Chondrocyte (in vitro differentiated cells): Measurements from ENCODE around the gene RCAN2. TPM values are rescaled to one million over a fixed set of nuclear protein-coding genes. Genes with fewer than 3 reads are reported as not detected.

Experiments used
- DNase-seq: peaks from one replicate; pipeline ENCODE4 v3.0.0; 2021; ENCODE audit warnings: mixed read lengths, low spot score
- H3K27ac Mint-ChIP-seq: one replicate; pipeline ENCODE4 v1.8.0; 2021; ENCODE audit warnings: mild to moderate bottlenecking, moderate library complexity, mixed read lengths; ENCODE audit not compliant: unreplicated experiment
- H3K27me3 Mint-ChIP-seq: 2 replicates; pipeline ENCODE4 v1.8.0; 2021; ENCODE audit warnings: low read depth, mixed read lengths
- H3K36me3 Mint-ChIP-seq: 2 replicates; pipeline ENCODE4 v1.8.0; 2021; ENCODE audit warnings: low read depth, mixed read lengths
- H3K4me1 Mint-ChIP-seq: 2 replicates; pipeline ENCODE4 v1.8.0; 2021; ENCODE audit warnings: low read depth, mild to moderate bottlenecking, mixed read lengths
- H3K4me3 Mint-ChIP-seq: one replicate; pipeline ENCODE4 v1.8.0; 2021; ENCODE audit warnings: mild to moderate bottlenecking, moderate library complexity, mixed read lengths; ENCODE audit not compliant: unreplicated experiment
- H3K9me3 Mint-ChIP-seq: 2 replicates; pipeline ENCODE4 v1.8.0; 2021; ENCODE audit warnings: low read depth, mixed read lengths
- total RNA-seq: library from RNA; stranded (reverse); gene quantifications from 3 replicates; pipeline ENCODE4 v1.2.1, GENCODE V29; 2021
- TF ChIP-seq, protein P1 (sequence below): fragments of 200-600 bp; sonication (generic); IDR thresholded peaks from 2 replicates; pipeline ENCODE4 v1.5.0; 2021; ENCODE audit warnings: antibody characterized with exemption, mild to moderate bottlenecking, moderate library complexity

Gene RCAN2
- total RNA-seq, 1 donor from 2014 or later = 23.8 TPM

DNA sequence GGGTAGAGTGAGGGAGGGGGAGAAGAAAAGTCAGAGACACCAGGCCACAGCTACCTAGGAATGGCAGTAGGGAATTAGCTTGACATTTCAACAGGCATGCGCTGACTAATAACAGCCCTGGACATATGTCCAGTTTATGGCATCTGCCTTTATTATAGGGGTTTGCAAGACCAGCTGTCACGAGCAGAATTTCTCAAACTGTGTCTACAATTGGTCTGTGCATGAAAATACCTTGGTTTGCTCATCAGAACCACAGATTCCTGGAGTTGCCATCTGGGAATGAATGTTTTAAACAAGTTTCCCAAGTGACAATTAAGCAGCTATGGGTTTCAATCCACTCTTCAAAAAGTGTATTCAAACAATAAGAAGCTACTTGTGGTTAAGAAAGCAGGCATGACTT is 210.1 kb downstream of the RCAN2 start:
- Mint-ChIP-seq H3K27me3 (no peaks in the 10 kb centered on the region), H3K27ac (no peak overlapping the region), H3K4me3 (no peak overlapping the region)

DNA sequence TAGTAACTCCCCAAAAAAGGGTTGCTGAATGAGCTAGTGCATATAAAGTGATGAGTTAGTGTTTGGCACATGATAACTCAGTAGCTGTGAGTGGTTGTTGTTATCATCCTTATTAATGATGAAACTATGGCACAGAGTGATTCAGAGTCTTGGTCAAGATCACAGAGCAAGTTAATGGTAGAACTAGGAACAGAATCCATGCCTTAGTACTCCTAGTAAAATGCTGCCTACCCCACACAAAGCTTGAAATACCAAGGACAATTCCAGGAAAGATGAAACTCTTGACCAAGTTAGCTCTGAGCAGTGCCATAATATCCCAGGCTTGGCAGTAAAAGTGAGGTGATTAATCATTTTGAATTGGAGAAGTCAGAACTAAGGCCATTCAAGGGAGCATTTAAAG is 211.4 kb downstream of the RCAN2 start:
- Mint-ChIP-seq H3K9me3 (no peaks in the 10 kb centered on the region), H3K4me1 (no peaks in the 10 kb centered on the region), H3K4me3 (no peak overlapping the region), H3K36me3 (no peaks in the 10 kb centered on the region), H3K27me3 (no peaks in the 10 kb centered on the region), H3K27ac (no peak overlapping the region)
- DNase-seq = no peak
- TF ChIP-seq, protein P1, sequence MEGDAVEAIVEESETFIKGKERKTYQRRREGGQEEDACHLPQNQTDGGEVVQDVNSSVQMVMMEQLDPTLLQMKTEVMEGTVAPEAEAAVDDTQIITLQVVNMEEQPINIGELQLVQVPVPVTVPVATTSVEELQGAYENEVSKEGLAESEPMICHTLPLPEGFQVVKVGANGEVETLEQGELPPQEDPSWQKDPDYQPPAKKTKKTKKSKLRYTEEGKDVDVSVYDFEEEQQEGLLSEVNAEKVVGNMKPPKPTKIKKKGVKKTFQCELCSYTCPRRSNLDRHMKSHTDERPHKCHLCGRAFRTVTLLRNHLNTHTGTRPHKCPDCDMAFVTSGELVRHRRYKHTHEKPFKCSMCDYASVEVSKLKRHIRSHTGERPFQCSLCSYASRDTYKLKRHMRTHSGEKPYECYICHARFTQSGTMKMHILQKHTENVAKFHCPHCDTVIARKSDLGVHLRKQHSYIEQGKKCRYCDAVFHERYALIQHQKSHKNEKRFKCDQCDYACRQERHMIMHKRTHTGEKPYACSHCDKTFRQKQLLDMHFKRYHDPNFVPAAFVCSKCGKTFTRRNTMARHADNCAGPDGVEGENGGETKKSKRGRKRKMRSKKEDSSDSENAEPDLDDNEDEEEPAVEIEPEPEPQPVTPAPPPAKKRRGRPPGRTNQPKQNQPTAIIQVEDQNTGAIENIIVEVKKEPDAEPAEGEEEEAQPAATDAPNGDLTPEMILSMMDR = no peak

More for the DNA sequence above, 210.1 kb downstream of the RCAN2 start:
- TF ChIP-seq, protein P1 = no peak
- Mint-ChIP-seq H3K9me3 (no peaks in the 10 kb centered on the region), H3K36me3 (no peaks in the 10 kb centered on the region), H3K4me1 (no peaks in the 10 kb centered on the region)
- DNase-seq = no peak

DNA sequence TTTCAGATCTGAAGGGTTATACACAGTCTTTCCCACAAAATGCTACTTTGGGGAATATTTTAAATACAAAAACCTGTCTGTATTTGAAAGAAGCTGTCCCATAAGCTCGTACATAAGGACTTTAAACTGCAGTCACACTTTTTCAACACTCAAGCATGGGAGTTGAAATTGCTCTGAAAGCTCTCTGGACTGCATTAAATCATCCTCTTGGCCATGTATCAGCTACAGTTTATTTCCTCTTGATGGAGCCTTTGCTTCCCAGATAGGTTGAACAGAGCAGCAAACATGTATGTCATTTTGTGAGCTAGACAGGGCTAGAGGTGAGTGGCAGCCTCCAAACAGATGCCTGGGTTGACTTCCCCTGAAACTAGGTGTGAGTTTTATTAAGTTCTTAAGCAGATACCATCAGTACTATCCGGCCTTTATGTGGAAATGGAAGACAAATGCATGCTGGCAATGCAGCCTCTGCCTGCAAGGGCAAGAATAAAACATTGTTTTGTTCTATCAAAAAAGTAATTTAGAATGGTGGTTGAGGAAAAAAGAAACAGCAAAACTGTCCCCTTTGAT is 214.6 kb downstream of the RCAN2 start:
- no peaks in the 10 kb centered on the region for H3K27me3 Mint-ChIP-seq
- H3K27ac Mint-ChIP-seq = no peak overlapping the region
- no peak for DNase-seq
- no peaks in the 10 kb centered on the region for H3K9me3 Mint-ChIP-seq
- TF ChIP-seq, protein P1 = no peak
- H3K4me3 Mint-ChIP-seq = no peak overlapping the region
- H3K36me3 Mint-ChIP-seq = no peaks in the 10 kb centered on the region
- H3K4me1 Mint-ChIP-seq = no peaks in the 10 kb centered on the region

DNA sequence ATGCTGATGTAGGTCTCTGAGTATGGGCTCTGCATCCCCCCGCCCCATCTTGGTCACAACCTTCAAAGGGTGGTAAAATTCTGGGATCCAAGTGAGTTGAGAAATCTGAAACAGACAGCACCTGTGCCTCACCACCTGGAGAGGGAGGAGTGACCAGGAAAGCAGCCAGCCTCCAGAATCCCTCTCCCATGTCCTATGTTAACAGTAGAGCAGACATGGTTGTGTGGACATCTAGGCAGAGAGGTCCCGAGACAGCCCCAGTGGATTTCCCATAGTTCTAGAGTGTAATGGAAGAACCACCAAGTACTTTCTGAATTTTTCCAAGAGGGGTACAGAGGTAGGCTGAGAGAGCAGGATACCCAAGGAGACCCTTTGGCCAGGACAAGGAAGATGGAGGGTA is 216.7 kb downstream of the RCAN2 start:
- no peaks in the 10 kb centered on the region for H3K4me1 Mint-ChIP-seq
- H3K27me3 Mint-ChIP-seq = no peaks in the 10 kb centered on the region

DNA sequence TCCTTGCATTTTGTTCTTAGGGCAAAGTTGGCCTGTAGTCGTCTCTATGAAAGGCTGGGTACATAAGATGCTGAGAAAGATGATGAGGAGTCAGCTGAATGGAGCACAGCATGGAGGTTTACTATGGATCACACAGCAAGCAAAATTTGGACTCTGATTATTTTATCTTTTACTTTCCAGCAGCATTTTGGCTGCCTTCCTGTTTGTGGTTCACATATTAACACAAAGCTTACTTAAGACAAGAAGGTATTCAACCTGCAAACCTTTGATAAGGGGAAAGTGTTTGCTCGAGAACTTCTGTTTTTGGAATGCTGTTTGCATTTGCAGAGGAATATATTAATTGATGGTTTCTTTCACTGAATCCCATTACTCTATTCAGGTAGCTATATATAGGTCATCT is 217.3 kb downstream of the RCAN2 start:
- H3K27me3 Mint-ChIP-seq = no peaks in the 10 kb centered on the region
- no peaks in the 10 kb centered on the region for H3K36me3 Mint-ChIP-seq
- no peaks in the 10 kb centered on the region for H3K4me1 Mint-ChIP-seq
- no peak for DNase-seq
- H3K9me3 Mint-ChIP-seq = no peaks in the 10 kb centered on the region
- H3K4me3 Mint-ChIP-seq = no peak overlapping the region
- TF ChIP-seq, protein P1 = no peak
- H3K27ac Mint-ChIP-seq = no peak overlapping the region

More for the DNA sequence above, 216.7 kb downstream of the RCAN2 start:
- DNase-seq = no peak
- no peaks in the 10 kb centered on the region for H3K36me3 Mint-ChIP-seq
- H3K9me3 Mint-ChIP-seq = no peaks in the 10 kb centered on the region
- no peak overlapping the region for H3K4me3 Mint-ChIP-seq
- TF ChIP-seq, protein P1 = no peak
- no peak overlapping the region for H3K27ac Mint-ChIP-seq
